Measurements from ENCODE around the gene MYO7B.

The MYO7B gene

GRCh38 chr2:127608061-127609030 is 72.9 kb downstream of the MYO7B start:
- no peak for DNase-seq (ENCODE audit: low read depth in 2 of 2)

- DNase-seq (ENCODE audit: low read depth in 2 of 2), result no peak
Observed at GRCh38 chr2:127609031-127609751, 73.7 kb downstream of the MYO7B start.

GRCh38 chr2:127609818-127610217 is 74.3 kb downstream of the MYO7B start:
- no peak for DNase-seq (ENCODE audit: low read depth in 2 of 2)

- DNase-seq (ENCODE audit: low read depth in 2 of 2), result no peak
Observed at GRCh38 chr2:127610561-127610960, 75.1 kb downstream of the MYO7B start.

DNA sequence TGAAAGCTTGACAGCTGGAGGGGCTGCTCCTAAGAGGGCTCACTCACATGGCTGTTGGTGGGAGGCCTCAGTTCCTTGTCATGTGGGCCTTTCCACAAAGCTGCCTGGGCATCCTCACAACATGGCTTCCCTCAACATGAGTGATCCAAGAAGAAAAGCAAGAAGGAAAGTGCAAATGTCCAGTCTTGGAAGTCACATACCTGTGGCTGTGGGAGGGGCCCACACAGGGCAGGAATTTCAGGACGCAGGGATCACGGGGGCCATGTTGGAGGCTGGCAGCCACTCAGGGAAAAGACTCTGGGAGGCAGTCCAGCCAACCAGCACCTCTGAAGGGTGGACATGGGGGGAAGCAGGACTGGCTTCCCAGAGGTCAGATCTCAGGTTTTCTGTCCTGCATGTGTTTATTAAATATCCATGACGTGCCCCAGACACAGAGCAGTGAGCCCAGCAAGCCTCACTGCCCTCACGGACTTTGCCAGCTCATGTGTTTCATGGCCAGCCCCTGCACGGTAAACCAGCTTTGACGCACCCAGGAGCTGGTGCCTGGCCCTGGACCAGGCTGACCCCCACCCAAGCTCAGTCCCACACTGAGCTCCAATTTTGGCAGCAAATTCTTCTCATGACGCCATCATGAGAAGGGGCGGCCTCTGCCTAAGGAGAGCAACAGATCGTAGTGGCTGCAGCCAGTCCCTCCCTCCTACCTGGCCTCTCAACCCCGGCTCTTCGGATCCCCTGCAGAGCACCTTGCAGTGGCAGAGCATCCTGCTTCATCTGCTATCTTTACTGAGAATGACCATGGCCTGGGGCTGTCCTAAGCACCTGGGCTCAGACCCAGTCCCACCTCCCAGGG is 75.8 kb downstream of the MYO7B start:
- no peak for DNase-seq (ENCODE audit: low read depth in 2 of 2)

- no peak for DNase-seq (ENCODE audit: low read depth in 2 of 2)
Observed at GRCh38 chr2:127612111-127612822, 76.8 kb downstream of the MYO7B start.

GRCh38 chr2:127614246-127614645 is 78.8 kb downstream of the MYO7B start:
- no peak for DNase-seq (ENCODE audit: low read depth in 2 of 2)

DNA sequence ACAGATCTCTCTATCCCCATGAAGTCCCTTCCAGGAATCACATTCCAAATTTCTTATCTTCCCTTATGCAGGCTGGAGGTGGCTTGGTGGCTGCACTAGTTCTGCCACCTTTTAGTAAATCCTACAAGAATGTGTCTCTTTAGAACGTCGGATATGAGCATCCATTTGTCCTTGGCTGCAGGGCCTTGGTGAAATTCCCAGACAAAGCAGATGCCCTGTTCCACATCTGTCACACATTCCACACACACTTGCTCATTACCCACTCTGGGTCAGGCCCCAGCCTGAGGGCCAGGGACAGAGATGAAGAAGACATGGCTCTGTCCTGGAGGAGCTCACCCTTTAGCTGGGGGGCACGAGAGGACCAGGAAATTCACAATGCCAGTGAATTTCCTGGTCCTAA is 79.2 kb downstream of the MYO7B start:
- no peak for DNase-seq (ENCODE audit: low read depth in 2 of 2)

- DNase-seq (ENCODE audit: low read depth in 2 of 2), result no peak
Observed at GRCh38 chr2:127615511-127616166, 80.2 kb downstream of the MYO7B start.

- DNase-seq (ENCODE audit: low read depth in 2 of 2), result no peak
Observed at GRCh38 chr2:127618551-127619202, 83.2 kb downstream of the MYO7B start.

GRCh38 chr2:127619203-127619590 is 83.7 kb downstream of the MYO7B start:
- DNase-seq (ENCODE audit: low read depth in 2 of 2), result no peak

DNA sequence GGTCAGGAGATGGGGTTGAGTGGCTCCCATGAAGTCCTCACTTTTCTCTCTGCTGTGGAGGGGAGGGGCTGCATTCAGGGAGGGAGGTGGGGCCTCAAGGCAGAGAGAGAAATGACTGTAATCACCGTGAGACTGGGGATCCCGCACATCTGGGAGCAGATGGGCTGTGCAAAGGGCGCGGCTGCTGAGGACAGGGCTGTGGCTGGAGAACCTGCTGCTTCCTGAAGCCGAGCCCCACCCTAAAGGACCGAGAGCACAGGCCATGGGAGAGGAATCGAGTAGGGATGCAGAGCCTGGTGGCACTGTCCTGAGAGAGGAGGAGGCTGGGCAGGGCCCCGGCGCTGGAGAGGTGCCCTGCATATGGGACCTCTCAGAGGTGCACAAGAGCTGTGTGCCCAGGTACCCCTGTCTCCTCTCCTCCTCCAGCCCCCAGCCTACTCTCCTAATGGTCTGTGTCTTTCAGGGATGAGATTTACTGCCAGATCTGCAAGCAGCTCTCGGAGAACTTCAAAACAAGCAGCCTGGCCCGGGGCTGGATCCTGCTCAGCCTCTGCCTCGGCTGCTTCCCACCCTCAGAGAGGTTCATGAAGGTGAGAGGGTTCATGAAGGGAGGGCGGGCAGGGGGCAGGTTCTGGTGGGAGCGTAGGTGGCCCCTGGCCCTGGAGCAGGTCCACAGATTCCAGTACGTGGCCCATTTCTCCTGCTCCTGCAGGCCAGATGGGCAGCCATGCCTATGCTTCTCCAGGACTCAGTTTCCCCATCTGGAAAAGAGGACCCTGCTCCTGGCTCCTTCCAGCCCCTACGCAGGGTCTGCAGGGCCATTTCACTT is 84.6 kb downstream of the MYO7B start:
- DNase-seq (ENCODE audit: low read depth in 2 of 2), result no peak

GRCh38 chr2:127620866-127621265 is 85.4 kb downstream of the MYO7B start:
- no peak for DNase-seq (ENCODE audit: low read depth in 2 of 2)

DNA sequence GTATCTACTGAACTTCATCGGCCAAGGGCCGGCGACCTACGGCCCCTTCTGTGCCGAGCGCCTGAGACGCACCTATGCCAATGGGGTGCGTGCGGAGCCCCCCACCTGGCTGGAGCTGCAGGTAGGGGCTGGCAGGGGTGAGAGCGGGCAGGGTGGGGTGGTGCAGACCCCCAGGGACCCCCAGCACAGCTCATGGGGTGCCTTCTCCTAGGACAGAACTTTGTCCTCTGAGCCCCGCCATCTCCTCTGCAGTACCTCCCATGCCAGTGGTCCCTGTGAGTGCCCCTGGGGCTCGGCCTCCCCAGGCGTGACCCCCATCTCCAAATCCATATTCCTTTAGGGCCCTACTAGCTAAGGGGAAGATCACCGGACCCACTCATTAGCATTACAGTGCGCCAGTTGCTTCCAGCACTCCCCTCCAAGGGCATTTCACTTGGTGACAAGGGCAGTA is 86.5 kb downstream of the MYO7B start:
- no peak for DNase-seq (ENCODE audit: low read depth in 2 of 2)

GRCh38 chr2:127622561-127623387 is 87.3 kb downstream of the MYO7B start:
- DNase-seq (ENCODE audit: low read depth in 2 of 2), result no peak

GRCh38 chr2:127623388-127624319 is 88.2 kb downstream of the MYO7B start:
- DNase-seq (ENCODE audit: low read depth in 2 of 2), result no peak

DNA sequence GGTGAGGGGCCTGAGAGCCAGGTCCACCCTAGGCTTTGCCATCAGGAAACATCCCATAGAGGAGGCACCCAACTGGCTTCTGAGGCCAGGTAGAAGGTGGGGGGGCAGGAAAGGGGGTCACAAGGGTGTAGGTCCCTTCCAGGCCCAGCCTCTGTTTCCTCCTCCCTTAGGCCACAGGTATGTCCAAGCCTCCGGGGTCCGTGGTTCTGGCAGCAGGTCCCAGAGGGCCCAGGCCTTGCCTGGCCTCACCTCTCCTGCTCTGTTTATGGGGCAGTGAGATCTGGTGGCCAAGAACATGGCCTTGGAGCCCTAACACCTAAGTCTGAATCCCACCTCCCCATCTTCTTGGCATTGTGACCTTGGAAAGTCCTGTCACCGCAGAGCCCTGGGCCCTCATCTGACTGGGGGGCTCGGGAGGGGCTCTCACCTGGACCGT is 88.9 kb downstream of the MYO7B start:
- no peak for DNase-seq (ENCODE audit: low read depth in 2 of 2)

Data from stimulated activated CD4-positive, alpha-beta T cell treated with anti-CD3 and anti-CD28 coated beads, Interleukin-15, amount 100 ng/mL, for 48 hours (primary cell).